Common myeloid progenitor, CD34-positive (primary cell): ENCODE data around the gene RAB15.

Experiments
- CTCF ChIA-PET: fragments of 350-600 bp; sonication (Branson Sonifier 250); formaldehyde crosslinking; loops from one replicate; lab custom pipeline; 2021; ENCODE audit warnings: antibody characterized with exemption; lab: Charles Lee
- POLR2A ChIA-PET: fragments of 350-600 bp; sonication (Branson Sonifier 250); formaldehyde crosslinking; loops from one replicate; lab custom pipeline; 2021; ENCODE audit warnings: antibody characterized with exemption; lab: Charles Lee
- DNase-seq, 3 donors: peaks; one replicate each; pipeline versions ENCODE4 v3.0.0 to v3.0.0-alpha.2; 2013
- H3K27ac ChIP-seq, 2 experiments: 1 replicate in 1 of 2; 2 replicates in 1 of 2; pipeline ENCODE4 v1.7.0; 2013; ENCODE audit warnings: inconsistent platforms in 2 of 2, low read length in 2 of 2, mild to moderate bottlenecking in 2 of 2, low read depth in 1 of 2, moderate library complexity in 1 of 2; ENCODE audit not compliant: severe bottlenecking in 2 of 2, insufficient read depth in 1 of 2, poor library complexity in 1 of 2
- H3K27me3 ChIP-seq, 5 experiments: replicated peaks in 2 of 5; 1 replicate in 3 of 5; 2 replicates in 2 of 5; pipeline versions ENCODE4 v1.6.1 to v1.7.0; 2013; ENCODE audit warnings: low read length in 4 of 5, mild to moderate bottlenecking in 2 of 5, moderate library complexity in 2 of 5, inconsistent platforms in 1 of 5; ENCODE audit not compliant: insufficient read depth in 5 of 5, control insufficient read depth in 4 of 5
- H3K36me3 ChIP-seq, 4 experiments: 1 replicate in 2 of 4; 2 replicates in 2 of 4; pipeline versions ENCODE4 v1.6.1 to v1.7.0; 2013; ENCODE audit warnings: low read length in 3 of 4, control low read depth in 1 of 4, mild to moderate bottlenecking in 1 of 4; ENCODE audit not compliant: control insufficient read depth in 4 of 4, insufficient read depth in 4 of 4
- H3K4me1 ChIP-seq, 4 experiments: 1 replicate in 3 of 4; 2 replicates in 1 of 4; pipeline versions ENCODE4 v1.6.1 to v1.7.1; 2013; ENCODE audit warnings: low read length in 3 of 4, mild to moderate bottlenecking in 3 of 4, control low read depth in 1 of 4, inconsistent platforms in 1 of 4, moderate library complexity in 1 of 4; ENCODE audit not compliant: control insufficient read depth in 4 of 4, insufficient read depth in 4 of 4; ENCODE audit errors: control extremely low read depth in 1 of 4
- H3K4me3 ChIP-seq, 7 experiments: 1 replicate in 4 of 7; 2 replicates in 3 of 7; pipeline versions ENCODE4 v1.5.1 to v1.7.0; 2013; ENCODE audit warnings: mild to moderate bottlenecking in 7 of 7, low read length in 6 of 7, moderate library complexity in 6 of 7, inconsistent platforms in 2 of 7, low read depth in 2 of 7, control low read depth in 1 of 7; ENCODE audit not compliant: insufficient read depth in 4 of 7, control insufficient read depth in 1 of 7; ENCODE audit errors: extremely low read depth in 1 of 7
- H3K9me3 ChIP-seq, 5 experiments: 1 replicate in 4 of 5; 2 replicates in 1 of 5; pipeline versions ENCODE4 v1.6.1 to v1.7.1; 2013; ENCODE audit warnings: low read length in 4 of 5, mild to moderate bottlenecking in 2 of 5, inconsistent platforms in 1 of 5, low read depth in 1 of 5, moderate library complexity in 1 of 5; ENCODE audit not compliant: control insufficient read depth in 4 of 5, insufficient read depth in 2 of 5; ENCODE audit errors: control extremely low read depth in 1 of 5
- WGBS: methylation state at CpG from one replicate; pipeline ENCODE4 v1.1.5; 2013; ENCODE audit not compliant: insufficient coverage; 5-methylcytosine and 5-hydroxymethylcytosine counted together

The RAB15 gene

DNA sequence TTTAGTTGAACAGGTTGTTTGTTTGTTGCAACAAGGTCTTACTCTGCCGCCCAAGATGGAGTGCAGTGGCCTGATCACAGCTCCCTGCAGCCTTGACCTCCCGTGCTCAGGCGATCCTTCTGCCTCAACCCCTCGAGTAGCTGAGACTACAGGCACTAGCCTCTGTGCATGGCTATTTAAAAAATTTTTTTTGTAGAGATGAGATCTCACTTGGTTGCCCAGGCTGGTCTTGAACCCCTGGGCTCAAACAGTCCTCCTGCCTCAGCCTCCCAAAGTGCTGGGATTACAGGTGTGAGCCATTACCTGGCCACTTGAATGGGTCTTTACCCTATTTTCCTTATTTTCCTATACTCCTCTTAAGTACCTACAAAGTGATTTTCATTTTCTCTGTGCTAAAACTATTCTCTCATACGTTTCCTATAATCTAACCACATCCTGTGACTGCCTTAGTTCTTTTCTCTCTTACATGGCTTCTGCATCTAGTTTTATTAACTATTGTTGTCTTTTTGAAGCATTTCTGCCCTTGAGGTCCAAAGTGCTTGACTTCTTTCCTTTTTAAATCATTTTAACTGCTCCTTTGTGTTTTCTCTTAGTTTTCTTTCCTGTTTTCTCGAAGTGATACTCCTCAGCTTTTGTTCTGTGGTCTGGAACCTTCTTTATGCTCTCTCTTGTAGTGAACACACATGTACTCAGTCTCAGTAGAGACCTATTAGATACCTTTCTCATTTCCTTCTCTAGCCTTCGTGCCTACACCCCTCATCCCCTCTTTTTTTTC lies 43.7 kb downstream of the RAB15 start:
- no peaks in the 10 kb centered on the region for H3K27me3 ChIP-seq
- H3K4me1 ChIP-seq: peaks cover 8 to 43% (median 29%) of the 10 kb centered on the region in 4 experiments
- no peaks in the 10 kb centered on the region for H3K9me3 ChIP-seq
- peak overlapping the region in 1 of 2 experiments; percentile 11 for H3K27ac ChIP-seq
- ChIA-PET POLR2A (no interaction called here), CTCF (interaction anchor here (1.0 to 2.3 kb wide), 5 partner anchors 8 to 91 kb away, joined by 4 to 12 read pairs (median 7); no protein-coding TSS in a partner anchor)
- WGBS: 57% methylated on average over 7 of the region's 7 CpGs
- H3K36me3 ChIP-seq: peaks cover 16 to 71% (median 33%) of the 10 kb centered on the region in 4 experiments
- peak in 2 of 3 donors; percentile 43 to 58 for DNase-seq
- H3K4me3 ChIP-seq: peak overlapping the region in 4 of 7 experiments; percentile 7 to 42 (median 26)

DNA sequence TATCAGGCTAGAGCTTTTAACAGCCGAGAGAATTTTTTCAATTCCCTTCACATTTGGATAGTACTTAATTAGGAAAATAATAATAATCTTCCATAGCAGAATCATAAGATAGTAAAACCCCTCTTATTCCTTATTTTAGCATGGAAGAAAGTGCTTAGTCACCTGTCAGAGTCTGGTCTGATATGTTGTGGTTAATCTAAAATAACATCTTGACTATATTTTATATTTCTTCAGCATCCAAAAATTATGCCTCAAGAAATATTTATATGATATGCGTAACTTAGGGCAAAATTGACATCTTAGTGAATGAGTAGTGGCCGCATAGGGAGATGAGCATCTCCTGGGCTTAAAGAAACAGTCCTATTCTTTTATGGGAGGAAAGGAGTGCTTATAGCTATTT lies 45.1 kb downstream of the RAB15 start:
- CTCF ChIA-PET: interaction anchor here (0.7 to 2.3 kb wide), 12 partner anchors 9 to 114 kb away, joined by 3 to 12 read pairs (median 4); partner anchors contain the start of gene GPX2
- DNase-seq: peak in 2 of 3 donors; percentile 58 to 68
- no peaks in the 10 kb centered on the region for H3K27me3 ChIP-seq
- H3K4me1 ChIP-seq: peaks cover 8 to 43% (median 29%) of the 10 kb centered on the region in 4 experiments
- H3K36me3 ChIP-seq: peaks cover 8 to 61% (median 24%) of the 10 kb centered on the region in 4 experiments
- peak overlapping the region in 4 of 7 experiments; percentile 2 to 43 (median 23) for H3K4me3 ChIP-seq
- H3K9me3 ChIP-seq: no peaks in the 10 kb centered on the region
- POLR2A ChIA-PET: no interaction called here
- 0% methylated on average over 1 of the region's 3 CpGs for WGBS
- peak overlapping the region in 1 of 2 experiments; percentile 69 for H3K27ac ChIP-seq

DNA sequence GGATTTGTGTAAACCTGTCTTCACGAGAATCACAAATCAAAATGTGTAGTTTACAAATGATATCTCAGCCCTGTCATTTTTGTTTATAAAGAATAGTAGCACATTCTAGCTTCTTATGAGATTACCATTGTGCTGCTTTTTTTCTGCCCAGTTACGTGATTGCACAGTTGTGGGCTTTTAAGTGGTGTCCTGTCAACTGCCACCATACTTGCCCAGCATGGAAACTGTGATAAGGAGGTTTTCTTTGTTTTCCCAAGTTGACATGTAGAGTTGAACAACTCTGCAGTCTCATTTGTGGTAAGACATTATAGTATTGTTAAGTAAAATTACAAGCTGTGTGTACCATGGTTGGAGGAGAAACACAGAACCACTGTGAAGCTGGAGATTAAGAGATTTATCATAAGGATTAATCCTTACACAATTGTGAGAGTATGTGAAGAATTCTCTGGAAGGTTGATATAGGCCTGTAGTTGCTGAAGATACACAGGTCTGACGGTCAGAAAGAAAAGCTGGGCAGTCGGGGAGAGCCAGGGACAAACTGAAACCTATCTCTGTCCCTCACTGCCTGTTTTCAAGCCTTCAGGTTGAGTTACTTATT lies 45.6 kb downstream of the RAB15 start:
- POLR2A ChIA-PET: no interaction called here

DNA sequence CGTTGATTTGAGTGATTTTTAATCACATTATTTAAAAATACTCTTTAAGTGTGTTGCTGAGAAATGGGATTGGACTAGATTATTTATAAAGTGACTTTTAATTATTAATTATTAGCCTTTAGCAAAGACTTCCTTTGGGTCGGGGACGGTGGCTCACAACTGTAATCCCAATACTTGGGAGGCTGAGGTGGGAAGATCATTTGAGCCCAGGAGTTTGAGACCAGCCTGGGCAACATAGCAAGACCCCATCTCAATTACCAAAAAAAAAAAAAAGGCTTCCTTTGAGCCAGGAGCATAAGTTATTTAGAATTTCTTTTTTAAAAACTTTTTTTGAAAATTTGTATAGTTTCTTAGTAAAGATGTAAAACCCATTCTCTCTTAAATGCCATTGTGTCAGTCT lies 49.1 kb downstream of the RAB15 start:
- Histone ChIP-seq H3K27me3 (no peaks in the 10 kb centered on the region), H3K4me1 (peaks cover 0 to 20% (median 16%) of the 10 kb centered on the region in 4 experiments), H3K9me3 (no peaks in the 10 kb centered on the region), H3K4me3 (no peak overlapping the region), H3K36me3 (peaks cover 3 to 33% (median 15%) of the 10 kb centered on the region in 4 experiments), H3K27ac (no peak overlapping the region)
- POLR2A ChIA-PET: no interaction called here
- CTCF ChIA-PET: interaction anchor here (0.6 to 2.1 kb wide), 2 partner anchors 14 to 68 kb away, joined by 4 to 8 read pairs; no protein-coding TSS in a partner anchor
- WGBS: no CpG with 5 or more reads among the region's 3 CpGs
- no peak for DNase-seq

More for the DNA sequence above, 45.6 kb downstream of the RAB15 start:
- Histone ChIP-seq H3K4me3 (peak overlapping the region in 2 of 7 experiments; percentile 37 to 43), H3K27ac (peak overlapping the region in 1 of 2 experiments; percentile 69), H3K27me3 (no peaks in the 10 kb centered on the region), H3K9me3 (no peaks in the 10 kb centered on the region), H3K4me1 (peaks cover 8 to 43% (median 29%) of the 10 kb centered on the region in 4 experiments), H3K36me3 (peaks cover 7 to 55% (median 23%) of the 10 kb centered on the region in 4 experiments)
- CTCF ChIA-PET: interaction anchor here (0.8 to 2.3 kb wide), 9 partner anchors 9 to 93 kb away, joined by 3 to 12 read pairs (median 5); partner anchors contain the start of gene GPX2
- no CpG with 5 or more reads among the region's 4 CpGs for WGBS
- peak in 2 of 3 donors; percentile 42 to 70 for DNase-seq

- Histone ChIP-seq H3K27me3 (no peaks in the 10 kb centered on the region), H3K36me3 (peaks cover 0 to 19% (median 11%) of the 10 kb centered on the region in 4 experiments), H3K4me3 (no peak overlapping the region), H3K9me3 (no peaks in the 10 kb centered on the region), H3K27ac (no peak overlapping the region), H3K4me1 (peaks cover under 1 to 4% (median 2%) of the 10 kb centered on the region in 4 experiments)
- no peak for DNase-seq
- ChIA-PET CTCF (interaction anchor here (0.8 kb wide), 2 partner anchors 15 to 114 kb away, joined by 3 read pairs; no protein-coding TSS in a partner anchor), POLR2A (no interaction called here)
- WGBS: 100% methylated on average over 2 of the region's 2 CpGs
Observed at GRCh38 chr14:64920465-64920864, 51.7 kb downstream of the RAB15 start.

DNA sequence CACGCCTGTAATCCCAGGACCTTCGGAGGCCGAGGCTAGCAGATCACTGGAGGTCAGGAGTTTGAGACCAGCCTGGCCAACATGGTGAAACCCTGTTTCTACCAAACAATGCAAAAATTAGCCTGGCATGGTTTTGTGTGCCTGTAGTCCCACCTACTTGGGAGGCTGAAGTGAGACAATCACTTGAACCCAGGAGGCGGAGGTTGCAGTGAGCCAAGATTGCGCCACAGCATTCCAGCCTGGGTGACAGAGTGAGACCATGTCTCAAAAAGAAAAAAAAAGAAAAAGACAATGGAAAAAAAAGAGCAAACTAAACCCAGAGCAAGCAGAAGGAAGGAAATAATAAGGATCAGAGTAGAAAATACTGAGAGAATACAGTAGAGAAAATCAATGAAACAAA lies 52.5 kb downstream of the RAB15 start:
- 100% methylated on average over 2 of the region's 5 CpGs for WGBS
- peaks cover 0 to 10% (median 7%) of the 10 kb centered on the region in 4 experiments for H3K36me3 ChIP-seq
- ChIA-PET CTCF (interaction anchor here (0.6 kb wide), 1 partner anchor 9 kb away, joined by 4 read pairs; no protein-coding TSS in a partner anchor), POLR2A (no interaction called here)
- H3K4me3 ChIP-seq: no peak overlapping the region
- no peak for DNase-seq
- H3K27ac ChIP-seq: no peak overlapping the region
- H3K27me3 ChIP-seq: no peaks in the 10 kb centered on the region
- peaks cover 8 to 11% (median 10%) of the 10 kb centered on the region in 4 experiments for H3K4me1 ChIP-seq
- H3K9me3 ChIP-seq: no peaks in the 10 kb centered on the region
